A673 (cell line): ENCODE measurements around the gene CD163. TPM values are rescaled to one million over a fixed set of nuclear protein-coding genes. Genes with fewer than 3 reads are reported as not detected.

Experiments
- BruUV-seq: library from RNA; stranded (reverse); fragments of 400-500 nt; replicated peaks from 2 replicates; lab custom pipeline; 2021; lab: Mats Ljungman, UMichigan
- CTCF ChIA-PET: fragments of 300-600 bp; sonication (Branson Sonifier 250); formaldehyde crosslinking; loops from one replicate; lab custom pipeline; 2022; ENCODE audit warnings: antibody characterized with exemption; lab: Charles Lee
- POLR2A ChIA-PET: fragments of 300-600 bp; sonication (Branson Sonifier 250); formaldehyde crosslinking; loops from one replicate; lab custom pipeline; 2022; ENCODE audit warnings: antibody characterized with exemption; ENCODE audit not compliant: low non-redundant PET; lab: Charles Lee
- DNase-seq: peaks from one replicate; pipeline ENCODE4 v3.0.0-alpha.2; 2015; ENCODE audit warnings: low spot score
- H3K27ac ChIP-seq: fragments of 200-600 bp; sonication (generic); 2 replicates; pipeline ENCODE4 v1.5.1; 2016; ENCODE audit warnings: mixed run types, low read depth, mild to moderate bottlenecking, mixed read lengths, antibody characterized with exemption, low read length; ENCODE audit not compliant: poor library complexity, severe bottlenecking
- H3K27me3 ChIP-seq: fragments of 200-600 bp; sonication (generic); replicated peaks from 2 replicates; pipeline ENCODE4 v1.6.1; 2017; ENCODE audit warnings: mixed run types, low read depth, mild to moderate bottlenecking, mixed read lengths, antibody characterized with exemption, low read length; ENCODE audit not compliant: insufficient read depth, poor library complexity
- H3K36me3 ChIP-seq: fragments of 200-600 bp; sonication (generic); 2 replicates; pipeline ENCODE4 v1.6.1; 2016; ENCODE audit warnings: mixed run types, mild to moderate bottlenecking, mixed read lengths, antibody characterized with exemption, low read length; ENCODE audit not compliant: insufficient read depth, poor library complexity, severe bottlenecking
- H3K4me1 ChIP-seq: fragments of 200-600 bp; sonication (generic); 2 replicates; pipeline ENCODE4 v1.6.1; 2017; ENCODE audit warnings: mixed run types, mild to moderate bottlenecking, mixed read lengths, antibody characterized with exemption, low read length; ENCODE audit not compliant: insufficient read depth, poor library complexity, severe bottlenecking
- H3K4me3 ChIP-seq: fragments of 200-600 bp; sonication (generic); 2 replicates; pipeline ENCODE4 v1.5.1; 2016; ENCODE audit warnings: low read depth, mixed run types, mild to moderate bottlenecking, mixed read lengths, low read length; ENCODE audit not compliant: poor library complexity, severe bottlenecking
- H3K9me3 ChIP-seq: fragments of 200-600 bp; sonication (generic); 2 replicates; pipeline ENCODE4 v1.6.1; 2016; ENCODE audit warnings: mixed run types, low read depth, mild to moderate bottlenecking, mixed read lengths, antibody characterized with exemption, low read length; ENCODE audit not compliant: poor library complexity, severe bottlenecking
- CTCF ChIP-seq: fragments of 300-800, 200-600 bp; sonication (generic); conservative IDR thresholded peaks from 2 replicates; pipeline ENCODE4 v1.5.1; 2017; ENCODE audit warnings: low read depth, mild to moderate bottlenecking, antibody characterized with exemption, low read length, moderate library complexity, mixed read lengths
- EZH2 ChIP-seq: fragments of 200-600 bp; sonication (generic); IDR thresholded peaks from 2 replicates; pipeline ENCODE4 v1.6.1; 2017; ENCODE audit warnings: borderline replicate concordance, low read depth, mild to moderate bottlenecking, mixed read lengths, antibody characterized with exemption, low read length; ENCODE audit not compliant: poor library complexity, severe bottlenecking
- intact Hi-C: fragments of 100-400 bp; cut with micrococcal nuclease; formaldehyde crosslinking; loops from one replicate; pipeline ENCODE4 v1.10.0; 2022; ENCODE audit not compliant: unreplicated experiment
- total RNA-seq: library from RNA; stranded (reverse); gene quantifications from 2 replicates; pipeline ENCODE4 v1.2.3, GENCODE V29; 2021

Gene CD163
- total RNA-seq, 1 experiment from 2014 or later = 0.41 TPM

GRCh38 chr12:7434670-7435069 is 68.9 kb downstream of the CD163 start:
- POLR2A ChIA-PET = no interaction called here

GRCh38 chr12:7433276-7433822 is 70.2 kb downstream of the CD163 start:
- Histone ChIP-seq H3K27me3 (no peaks in the 10 kb centered on the region), H3K36me3 (no peaks in the 10 kb centered on the region), H3K9me3 (no peaks in the 10 kb centered on the region), H3K27ac (no peak overlapping the region), H3K4me3 (no peak overlapping the region), H3K4me1 (no peaks in the 10 kb centered on the region)
- peak; percentile 3 for DNase-seq
- BruUV-seq = no TSS peak
- ChIA-PET POLR2A (no interaction called here), CTCF (no interaction called here)
- TF ChIP-seq CTCF = no peak
- no peak for TF ChIP-seq EZH2
- intact Hi-C loops = no loop called here

More at GRCh38 chr12:7434670-7435069, 68.9 kb downstream of the CD163 start:
- TF ChIP-seq EZH2 (no peak), CTCF (no peak)
- Histone ChIP-seq H3K9me3 (no peaks in the 10 kb centered on the region), H3K4me1 (no peaks in the 10 kb centered on the region), H3K4me3 (no peak overlapping the region), H3K27ac (no peak overlapping the region), H3K27me3 (no peaks in the 10 kb centered on the region), H3K36me3 (no peaks in the 10 kb centered on the region)
- CTCF ChIA-PET = no interaction called here
- no TSS peak for BruUV-seq
- intact Hi-C loops = no loop called here
- DNase-seq = no peak

GRCh38 chr12:7431993-7432685 is 71.4 kb downstream of the CD163 start:
- CTCF ChIA-PET = no interaction called here
- Histone ChIP-seq H3K27ac (no peak overlapping the region), H3K36me3 (no peaks in the 10 kb centered on the region), H3K27me3 (no peaks in the 10 kb centered on the region), H3K4me3 (no peak overlapping the region), H3K9me3 (no peaks in the 10 kb centered on the region), H3K4me1 (no peaks in the 10 kb centered on the region)
- POLR2A ChIA-PET = no interaction called here
- intact Hi-C loops = no loop called here
- DNase-seq = no peak
- TF ChIP-seq EZH2 = no peak
- TF ChIP-seq CTCF = no peak
- BruUV-seq = no TSS peak

Other genes starting within 250 kb of the CD163 start
- not detected in 2 replicates for gene ACSM4, start 199.7 kb downstream of the CD163 start, total RNA-seq
- gene CD163L1, start 59.6 kb downstream of the CD163 start, total RNA-seq = 0.52 and 1.5 TPM in 2 replicates
- not detected in 2 replicates for gene APOBEC1, start 162.1 kb upstream of the CD163 start, total RNA-seq
- gene GDF3, start 192.0 kb upstream of the CD163 start, total RNA-seq = not detected in 2 replicates
- not detected in 2 replicates for gene DPPA3, start 207.7 kb upstream of the CD163 start, total RNA-seq
- gene CLEC4C, start 243.6 kb upstream of the CD163 start, total RNA-seq = not detected in 2 replicates